H1 (cell line): Measurements from ENCODE around the gene CAPN13. TPM values are rescaled to one million over a fixed set of nuclear protein-coding genes. Genes with fewer than 3 reads are reported as not detected.

Experiments
- CTCF ChIA-PET: fragments of 300-600 bp; sonication (Branson Sonifier 250); formaldehyde crosslinking; loops from one replicate; lab custom pipeline; 2021; ENCODE audit not compliant: partially characterized antibody; lab: Charles Lee
- POLR2A ChIA-PET: fragments of 300-600 bp; sonication (Branson Sonifier 250); formaldehyde crosslinking; loops from one replicate; lab custom pipeline; 2021; ENCODE audit warnings: inconsistent platforms; ENCODE audit not compliant: partially characterized antibody; lab: Charles Lee
- DNase-seq, 2 experiments: peaks; one replicate each; pipeline versions ENCODE4 v3.0.0 to v3.0.0-alpha.2; 2010 to 2022; ENCODE audit warnings: low spot score in 2 of 2, low read depth in 1 of 2, mixed read lengths in 1 of 2
- FAIRE-seq: peaks from 2 replicates; lab custom pipeline; 2011; peaks lifted over from hg19 to GRCh38; lab: Jason Lieb, UNC
- H2AFZ ChIP-seq: 2 replicates; pipeline ENCODE4 v1.8.1; 2012; ENCODE audit warnings: low read length, inconsistent platforms
- H2AK5ac ChIP-seq: 2 replicates; pipeline ENCODE4 v1.6.1; 2013; ENCODE audit warnings: low read depth, low read length
- H2BK120ac ChIP-seq: replicated peaks from 2 replicates; pipeline ENCODE3; 2013; ENCODE audit warnings: low read depth, low read length, inconsistent platforms
- H2BK12ac ChIP-seq: 2 replicates; pipeline ENCODE4 v1.6.1; 2013; ENCODE audit warnings: low read depth, low read length
- H2BK15ac ChIP-seq: 2 replicates; pipeline ENCODE4 v1.6.1; 2013; ENCODE audit warnings: low read length
- H2BK20ac ChIP-seq: 2 replicates; pipeline ENCODE4 v1.6.1; 2013; ENCODE audit warnings: low read length
- H2BK5ac ChIP-seq: 2 replicates; pipeline ENCODE4 v1.6.1; 2013; ENCODE audit warnings: low read depth, low read length
- H3K14ac ChIP-seq: 2 replicates; pipeline ENCODE4 v1.6.1; 2013; ENCODE audit warnings: inconsistent platforms; ENCODE audit not compliant: insufficient read length
- H3K18ac ChIP-seq: 2 replicates; pipeline ENCODE4 v1.6.1; 2013; ENCODE audit warnings: low read length; ENCODE audit errors: extremely low read depth
- H3K23ac ChIP-seq: 2 replicates; pipeline ENCODE4 v1.6.1; 2013; ENCODE audit warnings: inconsistent platforms; ENCODE audit not compliant: insufficient read length
- H3K23me2 ChIP-seq: 2 replicates; pipeline ENCODE4 v1.6.1; 2013; ENCODE audit warnings: low read depth, low read length
- H3K27ac ChIP-seq: 2 replicates; pipeline ENCODE4 v1.6.1; 2011; ENCODE audit warnings: low read depth, low read length, inconsistent platforms
- H3K27me3 ChIP-seq, 4 experiments: replicated peaks in 1 of 4; 1 replicate in 1 of 4; 2 replicates in 3 of 4; pipeline versions ENCODE4 v1.6.1 to v1.8.1; 2011 to 2013; ENCODE audit warnings: low read length in 3 of 4, mild to moderate bottlenecking in 3 of 4, inconsistent platforms in 2 of 4, mixed read lengths in 2 of 4, moderate library complexity in 1 of 4; ENCODE audit not compliant: control insufficient read depth in 3 of 4, insufficient read depth in 3 of 4; ENCODE audit errors: extremely low read depth in 1 of 4
- H3K36me3 ChIP-seq, 4 experiments: 2 replicates each; pipeline versions ENCODE4 v1.6.1 to v1.8.1; 2011 to 2013; ENCODE audit warnings: mild to moderate bottlenecking in 4 of 4, low read length in 3 of 4, moderate library complexity in 2 of 4, control low read depth in 1 of 4, inconsistent platforms in 1 of 4; ENCODE audit not compliant: insufficient read depth in 4 of 4, control insufficient read depth in 2 of 4
- H3K4ac ChIP-seq: replicated peaks from 2 replicates; pipeline ENCODE3; 2013; ENCODE audit warnings: low read length, low read depth, mixed read lengths, inconsistent platforms; ENCODE audit not compliant: insufficient read length
- H3K4me1 ChIP-seq, 4 experiments: replicated peaks in 1 of 4; 1 replicate in 1 of 4; 2 replicates in 3 of 4; pipeline versions ENCODE4 v1.6.1 to v1.8.1; 2011 to 2013; ENCODE audit warnings: low read length in 3 of 4, inconsistent platforms in 2 of 4, mixed read lengths in 1 of 4; ENCODE audit not compliant: insufficient read depth in 4 of 4, control insufficient read depth in 3 of 4
- H3K4me2 ChIP-seq, 2 experiments: 2 replicates each; pipeline versions ENCODE4 v1.6.1 to v1.8.1; 2011 to 2013; ENCODE audit warnings: low read depth in 2 of 2, low read length in 2 of 2, control low read depth in 1 of 2, inconsistent platforms in 1 of 2, mild to moderate bottlenecking in 1 of 2; ENCODE audit not compliant: insufficient read depth in 1 of 2
- H3K4me3 ChIP-seq, 4 experiments: fragments of 200-600, 300-600 bp in 1 of 4; sonication (generic), shearing (Covaris generic), sonication (Bioruptor Twin) in 1 of 4; 2 replicates each; pipeline versions ENCODE4 v1.5.1 to v1.8.1; 2011 to 2016; ENCODE audit warnings: low read length in 4 of 4, low read depth in 3 of 4, control low read depth in 2 of 4, inconsistent platforms in 2 of 4, mild to moderate bottlenecking in 2 of 4, mixed read lengths in 1 of 4, moderate library complexity in 1 of 4; ENCODE audit not compliant: insufficient read depth in 2 of 4; ENCODE audit errors: extremely low read depth in 1 of 4
- H3K56ac ChIP-seq: replicated peaks from 2 replicates; pipeline ENCODE3; 2013; ENCODE audit warnings: low read depth, mild to moderate bottlenecking, mixed read lengths, low read length, inconsistent platforms; ENCODE audit not compliant: insufficient read length
- H3K79me1 ChIP-seq: 2 replicates; pipeline ENCODE4 v1.6.1; 2013; ENCODE audit warnings: low read depth, low read length, control low read depth
- H3K79me2 ChIP-seq, 2 experiments: 2 replicates each; pipeline versions ENCODE4 v1.6.1 to v1.8.1; 2012 to 2013; ENCODE audit warnings: low read length in 2 of 2, mild to moderate bottlenecking in 2 of 2, inconsistent platforms in 1 of 2; ENCODE audit not compliant: insufficient read depth in 2 of 2, control insufficient read depth in 1 of 2
- H3K9ac ChIP-seq, 4 experiments: replicated peaks in 1 of 4; 1 replicate in 1 of 4; 2 replicates in 3 of 4; pipeline versions ENCODE4 v1.6.1 to v1.8.1; 2011 to 2013; ENCODE audit warnings: low read depth in 3 of 4, low read length in 3 of 4, control low read depth in 2 of 4, mild to moderate bottlenecking in 2 of 4, moderate library complexity in 2 of 4, inconsistent platforms in 1 of 4; ENCODE audit errors: extremely low read depth in 1 of 4
- H3K9me3 ChIP-seq, 2 experiments: 2 replicates each; pipeline versions ENCODE4 v1.6.1 to v1.8.1; 2012 to 2013; ENCODE audit warnings: mild to moderate bottlenecking in 2 of 2, moderate library complexity in 2 of 2, control low read depth in 1 of 2, inconsistent platforms in 1 of 2, low read depth in 1 of 2, low read length in 1 of 2, mixed read lengths in 1 of 2; ENCODE audit not compliant: insufficient read depth in 2 of 2
- H4K20me1 ChIP-seq, 2 experiments: replicated peaks in 1 of 2; 2 replicates each; pipeline versions ENCODE3 to v1.8.1; 2011 to 2013; ENCODE audit warnings: inconsistent platforms in 2 of 2, low read length in 2 of 2, mild to moderate bottlenecking in 1 of 2; ENCODE audit not compliant: insufficient read depth in 2 of 2, control insufficient read depth in 1 of 2
- H4K5ac ChIP-seq: 2 replicates; pipeline ENCODE4 v1.6.1; 2013; ENCODE audit warnings: low read length, low read depth, mixed read lengths, inconsistent platforms; ENCODE audit not compliant: insufficient read length
- H4K8ac ChIP-seq: 2 replicates; pipeline ENCODE4 v1.8.0; 2013; ENCODE audit warnings: mild to moderate bottlenecking, moderate library complexity, low read length, inconsistent platforms; ENCODE audit not compliant: insufficient read depth; ENCODE audit errors: extremely low read depth
- H4K91ac ChIP-seq: replicated peaks from 2 replicates; pipeline ENCODE3; 2013; ENCODE audit warnings: low read length, mixed read lengths, inconsistent platforms; ENCODE audit not compliant: insufficient read length
- CBX5 ChIP-seq: fragments of 300-800, 300-1000 bp; sonication (generic); IDR thresholded peaks from 2 replicates; pipeline ENCODE4 v1.7.1; 2016; ENCODE audit warnings: antibody characterized with exemption, low read length, low read depth
- SIN3A ChIP-seq, 2 experiments: IDR thresholded peaks in 1 of 2; conservative IDR thresholded peaks in 1 of 2; 2 replicates each; pipeline ENCODE4 v1.6.1; 2011 to 2012; ENCODE audit warnings: low read length in 2 of 2, improper control_type of control experiment in 1 of 2, low read depth in 1 of 2, mild to moderate bottlenecking in 1 of 2
- TCF12 ChIP-seq: IDR thresholded peaks from 2 replicates; pipeline ENCODE4 v1.6.1; 2011; ENCODE audit warnings: low read depth, mild to moderate bottlenecking, low read length
- ZNF274 ChIP-seq: IDR thresholded peaks from 2 replicates; pipeline ENCODE4 v1.7.0; 2012; ENCODE audit warnings: low read length, borderline replicate concordance; ENCODE audit errors: extremely low read depth
- WGBS, 2 experiments: shearing (Covaris generic) in 1 of 2; methylation state at CpG; one replicate each; pipeline versions ENCODE4 v1.1.6 to v1.1.7; 2013 to 2015; ENCODE audit warnings: low lambda C conversion rate in 2 of 2, mixed read lengths in 2 of 2, inconsistent platforms in 1 of 2, low coverage in 1 of 2, missing lambda C conversion rate in 1 of 2; ENCODE audit not compliant: insufficient replicate concordance in 2 of 2, insufficient coverage in 1 of 2, insufficient read length in 1 of 2; ENCODE audit errors: extremely low coverage in 1 of 2, missing lambda C conversion rate in 1 of 2; 5-methylcytosine and 5-hydroxymethylcytosine counted together
- polyA plus RNA-seq, 7 experiments: library from polyadenylated mRNA; depleted of rRNA in 3 of 7; stranded (reverse) in 5 of 7; unstranded in 2 of 7; fragments of >200 nt in 5 of 7; fragments of 200-250 nt in 2 of 7; gene quantifications; 1 replicate in 5 of 7; 2 replicates in 1 of 7; 4 replicates in 1 of 7; pipeline versions ENCODE4 v1.2.1 to v1.2.3, GENCODE V29; 2011 to 2013; ENCODE audit warnings: missing spikeins in 2 of 7, mixed read lengths in 2 of 7
- total RNA-seq: library from RNA; stranded (reverse); fragmentation: NEBNext Ultra II Directional; extraction: Animal tissue kit (Norgen Biotek cat#: 25700); gene quantifications from 2 replicates; pipeline ENCODE4 v1.2.1, GENCODE V29; 2021
- TF ChIP-seq, protein P1 (sequence below): IDR thresholded peaks from 2 replicates; pipeline ENCODE4 v1.6.1; 2012; ENCODE audit warnings: low read length, inconsistent platforms
- TF ChIP-seq, protein P2 (sequence below): IDR thresholded peaks from 2 replicates; pipeline ENCODE4 v1.6.1; 2012; ENCODE audit warnings: inconsistent platforms

The CAPN13 gene
- total and polyA plus RNA-seq, 2 of the 8 experiments (the other 6 are each of a cell fraction or from before 2014, with no cell fraction given) = 2.4 TPM

DNA sequence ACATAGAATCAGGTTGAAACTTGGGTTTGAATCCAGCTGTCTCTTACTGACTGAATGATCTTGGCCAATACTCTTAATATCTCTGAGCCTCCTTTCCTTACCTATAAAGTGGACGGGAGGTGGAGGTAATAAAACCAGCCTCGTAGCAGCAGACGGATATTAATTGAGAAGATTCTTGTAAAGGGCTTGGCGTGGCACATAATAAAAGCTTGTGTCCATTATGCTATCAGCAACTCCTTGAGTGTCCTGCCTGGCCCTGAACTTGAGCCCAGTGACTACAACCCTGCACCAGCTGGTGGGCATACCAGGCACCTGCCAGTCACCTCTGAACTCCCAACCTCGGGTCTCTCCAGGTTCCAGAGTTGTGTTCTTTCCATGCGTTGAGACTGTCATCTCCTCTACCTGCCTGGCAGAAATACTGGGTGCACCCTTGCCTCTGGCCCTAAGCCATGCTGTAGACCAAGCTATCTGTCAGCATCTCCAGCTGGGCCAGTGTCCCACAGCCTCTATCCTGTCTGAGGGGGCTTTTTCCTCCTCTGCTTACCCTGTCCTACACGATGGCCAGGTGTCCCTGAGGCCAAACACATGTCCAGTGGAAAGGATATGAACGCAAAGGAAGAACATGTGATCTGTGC is 9.7 kb downstream of the CAPN13 start:
- Histone ChIP-seq H3K9ac (no peak overlapping the region), H3K4me2 (no peak overlapping the region), H2BK12ac (peak overlapping the region; percentile 70; the same call in 1 of the 2 replicates), H2BK20ac (peak overlapping the region; percentile 75; the same call in 1 of the 2 replicates), H4K5ac (no peak overlapping the region), H3K56ac (no peak overlapping the region), H4K8ac (no peak overlapping the region), H3K27me3 (no peaks in the 10 kb centered on the region), H3K36me3 (no peaks in the 10 kb centered on the region), H3K79me1 (no peaks in the 10 kb centered on the region), H3K4me3 (no peak overlapping the region), H2BK5ac (no peak overlapping the region), H3K4ac (peak overlapping the region; percentile 72), H2BK15ac (no peak overlapping the region), H3K23ac (no peak overlapping the region), H4K91ac (peak overlapping the region; percentile 50), H3K27ac (no peak overlapping the region), H2AFZ (no peak overlapping the region), H3K9me3 (no peaks in the 10 kb centered on the region), H2AK5ac (no peak overlapping the region), H4K20me1 (no peaks in the 10 kb centered on the region), H3K4me1 (peaks cover 2 to 13% (median 10%) of the 10 kb centered on the region in 4 experiments; a peak in 5 of 7 replicates), H3K79me2 (no peaks in the 10 kb centered on the region), H2BK120ac (no peak overlapping the region), H3K18ac (no peak overlapping the region), H3K14ac (no peak overlapping the region), H3K23me2 (no peaks in the 10 kb centered on the region)
- POLR2A ChIA-PET = interaction anchor here (3.0 kb wide), 1 partner anchor 9 kb away, joined by 13 read pairs; the partner anchor contains the start of gene CAPN13
- no peak for TF ChIP-seq SIN3A (conservative IDR thresholded peaks at IDR 0.05 in 1 of 2, IDR thresholded peaks at IDR 0.05 in 1 of 2; ENCODE audit: low read depth in 1 of 2, low read length in 2 of 2)
- TF ChIP-seq, protein P1, sequence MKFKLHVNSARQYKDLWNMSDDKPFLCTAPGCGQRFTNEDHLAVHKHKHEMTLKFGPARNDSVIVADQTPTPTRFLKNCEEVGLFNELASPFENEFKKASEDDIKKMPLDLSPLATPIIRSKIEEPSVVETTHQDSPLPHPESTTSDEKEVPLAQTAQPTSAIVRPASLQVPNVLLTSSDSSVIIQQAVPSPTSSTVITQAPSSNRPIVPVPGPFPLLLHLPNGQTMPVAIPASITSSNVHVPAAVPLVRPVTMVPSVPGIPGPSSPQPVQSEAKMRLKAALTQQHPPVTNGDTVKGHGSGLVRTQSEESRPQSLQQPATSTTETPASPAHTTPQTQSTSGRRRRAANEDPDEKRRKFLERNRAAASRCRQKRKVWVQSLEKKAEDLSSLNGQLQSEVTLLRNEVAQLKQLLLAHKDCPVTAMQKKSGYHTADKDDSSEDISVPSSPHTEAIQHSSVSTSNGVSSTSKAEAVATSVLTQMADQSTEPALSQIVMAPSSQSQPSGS = no peak
- TF ChIP-seq CBX5 = no peak
- no peak for TF ChIP-seq TCF12
- no peak for TF ChIP-seq ZNF274
- TF ChIP-seq, protein P2, sequence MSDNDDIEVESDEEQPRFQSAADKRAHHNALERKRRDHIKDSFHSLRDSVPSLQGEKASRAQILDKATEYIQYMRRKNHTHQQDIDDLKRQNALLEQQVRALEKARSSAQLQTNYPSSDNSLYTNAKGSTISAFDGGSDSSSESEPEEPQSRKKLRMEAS = no peak
- FAIRE-seq = no peak
- DNase-seq = no peak
- CTCF ChIA-PET = interaction anchor here (0.6 to 3.6 kb wide), 2 partner anchors 23 to 83 kb away, joined by 3 to 15 read pairs; no protein-coding TSS in a partner anchor
- WGBS, 2 experiments = 88% methylated on average over 8 of the region's 8 CpGs; no CpG with 5 or more reads in 1 of the 2 experiments
